GM12878 (cell line): Measurements from ENCODE around the gene ZNF48.

ENCODE experiments used
- GABPA ChIP-seq: IDR thresholded peaks from 2 replicates; pipeline ENCODE4 v1.6.1; 2014; ENCODE audit warnings: antibody characterized with exemption, low read depth, mild to moderate bottlenecking, inconsistent platforms
- MEF2A ChIP-seq: IDR thresholded peaks from 2 replicates; pipeline ENCODE4 v1.6.1; 2011; ENCODE audit warnings: low read depth, mild to moderate bottlenecking, low read length, moderate library complexity; ENCODE audit not compliant: insufficient read depth
- POLR2AphosphoS5 ChIP-seq: IDR thresholded peaks from 2 replicates; pipeline ENCODE4 v1.6.1; 2011; ENCODE audit warnings: mild to moderate bottlenecking, low read length, inconsistent platforms
- RELA ChIP-seq: fragments of 450-650 bp; IDR thresholded peaks from 2 replicates; pipeline ENCODE4 v1.8.0; 2014; ENCODE audit warnings: borderline replicate concordance; ENCODE audit not compliant: partially characterized antibody
- YY1 ChIP-seq: IDR thresholded peaks from 2 replicates; pipeline ENCODE4 v1.6.1; 2011; ENCODE audit warnings: low read depth, mild to moderate bottlenecking, low read length
- TF ChIP-seq, protein P1 (sequence below), 3 experiments: IDR thresholded peaks in 2 of 3; conservative IDR thresholded peaks in 1 of 3; 2 replicates each; pipeline ENCODE4 v1.5.1; 2011; ENCODE audit warnings: low read depth in 3 of 3, low read length in 3 of 3, mild to moderate bottlenecking in 3 of 3, control low read depth in 2 of 3, moderate library complexity in 2 of 3, inconsistent platforms in 1 of 3, mixed read lengths in 1 of 3; ENCODE audit not compliant: control insufficient read depth in 2 of 3, insufficient read depth in 1 of 3; ENCODE audit errors: extremely low read depth in 1 of 3
- TF ChIP-seq, protein P2 (sequence below): IDR thresholded peaks from 2 replicates; pipeline ENCODE4 v1.6.1; 2012; ENCODE audit warnings: low read depth, low read length, improper control_type of control experiment

DNA sequence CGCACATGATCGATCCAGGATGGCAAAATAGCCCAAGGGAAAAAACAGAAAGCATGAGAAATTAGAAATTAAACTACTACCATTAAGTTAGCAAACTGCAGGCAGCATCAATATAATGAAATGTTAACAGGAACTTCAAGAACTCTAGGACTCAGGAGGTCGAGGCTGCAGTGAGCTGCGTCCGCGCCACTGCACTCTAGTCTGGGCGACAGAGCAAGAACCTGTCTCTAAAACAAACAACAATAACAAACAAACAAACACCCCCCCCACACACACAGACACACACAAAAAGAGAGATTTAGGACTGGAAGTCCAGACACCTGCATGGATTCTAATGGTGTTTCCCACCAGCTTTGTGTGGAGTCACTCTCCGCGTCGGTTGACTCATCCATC, 51.0 kb downstream of the ZNF48 start:
- TF ChIP-seq RELA (no peak), MEF2A (no peak), YY1 (no peak), GABPA (no peak), POLR2AphosphoS5 (no peak)
- TF ChIP-seq, protein P1, sequence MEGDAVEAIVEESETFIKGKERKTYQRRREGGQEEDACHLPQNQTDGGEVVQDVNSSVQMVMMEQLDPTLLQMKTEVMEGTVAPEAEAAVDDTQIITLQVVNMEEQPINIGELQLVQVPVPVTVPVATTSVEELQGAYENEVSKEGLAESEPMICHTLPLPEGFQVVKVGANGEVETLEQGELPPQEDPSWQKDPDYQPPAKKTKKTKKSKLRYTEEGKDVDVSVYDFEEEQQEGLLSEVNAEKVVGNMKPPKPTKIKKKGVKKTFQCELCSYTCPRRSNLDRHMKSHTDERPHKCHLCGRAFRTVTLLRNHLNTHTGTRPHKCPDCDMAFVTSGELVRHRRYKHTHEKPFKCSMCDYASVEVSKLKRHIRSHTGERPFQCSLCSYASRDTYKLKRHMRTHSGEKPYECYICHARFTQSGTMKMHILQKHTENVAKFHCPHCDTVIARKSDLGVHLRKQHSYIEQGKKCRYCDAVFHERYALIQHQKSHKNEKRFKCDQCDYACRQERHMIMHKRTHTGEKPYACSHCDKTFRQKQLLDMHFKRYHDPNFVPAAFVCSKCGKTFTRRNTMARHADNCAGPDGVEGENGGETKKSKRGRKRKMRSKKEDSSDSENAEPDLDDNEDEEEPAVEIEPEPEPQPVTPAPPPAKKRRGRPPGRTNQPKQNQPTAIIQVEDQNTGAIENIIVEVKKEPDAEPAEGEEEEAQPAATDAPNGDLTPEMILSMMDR (IDR thresholded peaks at IDR 0.05 in 2 of 3, conservative IDR thresholded peaks at IDR 0.05 in 1 of 3; ENCODE audit: control insufficient read depth in 2 of 3, extremely low read depth in 1 of 3, insufficient read depth in 1 of 3, low read depth in 3 of 3, low read length in 3 of 3), result no peak
- TF ChIP-seq, protein P2, sequence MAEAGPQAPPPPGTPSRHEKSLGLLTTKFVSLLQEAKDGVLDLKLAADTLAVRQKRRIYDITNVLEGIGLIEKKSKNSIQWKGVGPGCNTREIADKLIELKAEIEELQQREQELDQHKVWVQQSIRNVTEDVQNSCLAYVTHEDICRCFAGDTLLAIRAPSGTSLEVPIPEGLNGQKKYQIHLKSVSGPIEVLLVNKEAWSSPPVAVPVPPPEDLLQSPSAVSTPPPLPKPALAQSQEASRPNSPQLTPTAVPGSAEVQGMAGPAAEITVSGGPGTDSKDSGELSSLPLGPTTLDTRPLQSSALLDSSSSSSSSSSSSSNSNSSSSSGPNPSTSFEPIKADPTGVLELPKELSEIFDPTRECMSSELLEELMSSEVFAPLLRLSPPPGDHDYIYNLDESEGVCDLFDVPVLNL, result no peak
